Epithelial cell of prostate (primary cell): ENCODE results near the gene SLC12A1.

Source experiments
- DNase-seq: peaks from one replicate; pipeline ENCODE4 v3.0.0-alpha.2; 2011; ENCODE audit warnings: low read depth, low spot score
- H3K27ac ChIP-seq: fragments of 450-650 bp; 2 replicates; pipeline ENCODE4 v1.5.1; 2017; ENCODE audit warnings: mild to moderate bottlenecking

Gene SLC12A1

GRCh38 chr15:48239334-48239733 lies 33.2 kb downstream of the SLC12A1 start:
- DNase-seq, result no peak
- no peak overlapping the region for H3K27ac ChIP-seq

GRCh38 chr15:48242015-48242414 lies 35.9 kb downstream of the SLC12A1 start:
- H3K27ac ChIP-seq, result no peak overlapping the region
- DNase-seq, result no peak

GRCh38 chr15:48242535-48242934 lies 36.4 kb downstream of the SLC12A1 start:
- no peak overlapping the region for H3K27ac ChIP-seq
- no peak for DNase-seq

GRCh38 chr15:48244921-48245320 lies 38.8 kb downstream of the SLC12A1 start:
- DNase-seq, result peak; percentile 56
- peak overlapping the region; percentile 16 for H3K27ac ChIP-seq

- no peak for DNase-seq
- H3K27ac ChIP-seq, result no peak overlapping the region
Observed at GRCh38 chr15:48248414-48248813, 42.3 kb downstream of the SLC12A1 start.

GRCh38 chr15:48250640-48251076 lies 44.6 kb downstream of the SLC12A1 start:
- H3K27ac ChIP-seq, result no peak overlapping the region
- DNase-seq, result peak; percentile 39

GRCh38 chr15:48253172-48253571 lies 47.1 kb downstream of the SLC12A1 start:
- no peak for DNase-seq
- H3K27ac ChIP-seq, result no peak overlapping the region

- H3K27ac ChIP-seq, result no peak overlapping the region
- no peak for DNase-seq
Observed at GRCh38 chr15:48265135-48265534, 59.0 kb downstream of the SLC12A1 start.

- H3K27ac ChIP-seq, result no peak overlapping the region
- DNase-seq, result peak; percentile 3
Observed at GRCh38 chr15:48266024-48266689, 60.1 kb downstream of the SLC12A1 start.

GRCh38 chr15:48267766-48268165 lies 61.7 kb downstream of the SLC12A1 start:
- H3K27ac ChIP-seq, result no peak overlapping the region
- DNase-seq, result no peak

- no peak for DNase-seq
- H3K27ac ChIP-seq, result no peak overlapping the region
Observed at GRCh38 chr15:48273049-48273448, 66.9 kb downstream of the SLC12A1 start.

- DNase-seq, result no peak
- H3K27ac ChIP-seq, result no peak overlapping the region
Observed at GRCh38 chr15:48278666-48279065, 72.6 kb downstream of the SLC12A1 start.

- no peak overlapping the region for H3K27ac ChIP-seq
- no peak for DNase-seq
Observed at GRCh38 chr15:48279608-48280007, 73.5 kb downstream of the SLC12A1 start.

- no peak for DNase-seq
- no peak overlapping the region for H3K27ac ChIP-seq
Observed at GRCh38 chr15:48281674-48282073, 75.6 kb downstream of the SLC12A1 start.

GRCh38 chr15:48282216-48282615 lies 76.1 kb downstream of the SLC12A1 start:
- no peak for DNase-seq
- H3K27ac ChIP-seq, result no peak overlapping the region

- no peak for DNase-seq
- no peak overlapping the region for H3K27ac ChIP-seq
Observed at GRCh38 chr15:48283396-48284145, 77.5 kb downstream of the SLC12A1 start.

GRCh38 chr15:48285329-48286214 lies 79.5 kb downstream of the SLC12A1 start:
- DNase-seq, result peak; percentile 31
- no peak overlapping the region for H3K27ac ChIP-seq

- H3K27ac ChIP-seq, result no peak overlapping the region
- no peak for DNase-seq
Observed at GRCh38 chr15:48289628-48290027, 83.5 kb downstream of the SLC12A1 start.

- DNase-seq, result no peak
- no peak overlapping the region for H3K27ac ChIP-seq
Observed at GRCh38 chr15:48292458-48292857, 86.4 kb downstream of the SLC12A1 start.

- no peak overlapping the region for H3K27ac ChIP-seq
- DNase-seq, result no peak
Observed at GRCh38 chr15:48297668-48298067, 91.6 kb downstream of the SLC12A1 start.

- no peak overlapping the region for H3K27ac ChIP-seq
- DNase-seq, result no peak
Observed at GRCh38 chr15:48298914-48299313, 92.8 kb downstream of the SLC12A1 start.
